Activated CD4-positive, alpha-beta T cell treated with anti-CD3 and anti-CD28 coated beads for 4 hours (primary cell): Measurements from ENCODE around the gene GRIA3.

ENCODE experiments used
- DNase-seq, 2 donors: peaks; one replicate each; pipeline ENCODE4 v3.0.0-alpha.2; 2020

Gene GRIA3

GRCh38 chrX:123184219-123184865, at the start of gene GRIA3:
Gene GRIA3 (plus strand): TSS chrX:123184278. CDS start chrX:123184536, 258 bp downstream.
- no peak for DNase-seq

- no peak for DNase-seq
Observed at GRCh38 chrX:123138473-123138872, 45.6 kb upstream of the GRIA3 start.

- DNase-seq = no peak
Observed at GRCh38 chrX:123140454-123140853, 43.6 kb upstream of the GRIA3 start.

- DNase-seq = no peak
Observed at GRCh38 chrX:123140904-123141303, 43.2 kb upstream of the GRIA3 start.

GRCh38 chrX:123153846-123154335, 30.2 kb upstream of the GRIA3 start:
- DNase-seq = no peak

GRCh38 chrX:123155327-123155726, 28.8 kb upstream of the GRIA3 start:
- no peak for DNase-seq

GRCh38 chrX:123157586-123157985, 26.5 kb upstream of the GRIA3 start:
- no peak for DNase-seq

GRCh38 chrX:123159403-123159802, 24.7 kb upstream of the GRIA3 start:
- no peak for DNase-seq

GRCh38 chrX:123167621-123168020, 16.5 kb upstream of the GRIA3 start:
- no peak for DNase-seq

GRCh38 chrX:123169247-123169901, 14.7 kb upstream of the GRIA3 start:
- DNase-seq = no peak

GRCh38 chrX:123170546-123170945, 13.5 kb upstream of the GRIA3 start:
- no peak for DNase-seq

- DNase-seq = no peak
Observed at GRCh38 chrX:123171781-123172180, 12.3 kb upstream of the GRIA3 start.

GRCh38 chrX:123172869-123173268, 11.2 kb upstream of the GRIA3 start:
- no peak for DNase-seq

GRCh38 chrX:123173833-123174232, 10.2 kb upstream of the GRIA3 start:
- DNase-seq = no peak

GRCh38 chrX:123175366-123176122, 8.5 kb upstream of the GRIA3 start:
- no peak for DNase-seq

GRCh38 chrX:123181233-123181914, 2.7 kb upstream of the GRIA3 start:
- DNase-seq = no peak

- no peak for DNase-seq
Observed at GRCh38 chrX:123184866-123185276, 793 bp downstream of the GRIA3 start.

GRCh38 chrX:123185721-123186120, 1.6 kb downstream of the GRIA3 start:
- no peak for DNase-seq

- DNase-seq = no peak
Observed at GRCh38 chrX:123186801-123187200, 2.7 kb downstream of the GRIA3 start.

GRCh38 chrX:123188081-123188480, 4.0 kb downstream of the GRIA3 start:
- no peak for DNase-seq

- no peak for DNase-seq
Observed at GRCh38 chrX:123189338-123189737, 5.3 kb downstream of the GRIA3 start.

- no peak for DNase-seq
Observed at GRCh38 chrX:123190096-123190495, 6.0 kb downstream of the GRIA3 start.

- DNase-seq = no peak
Observed at GRCh38 chrX:123193101-123193500, 9.0 kb downstream of the GRIA3 start.
